Progenitor cell of endocrine pancreas (in vitro differentiated cells): ENCODE measurements around the gene TLR6. TPM values are rescaled to one million over a fixed set of nuclear protein-coding genes. Genes with fewer than 3 reads are reported as not detected.

Experiments used
- DNase-seq: peaks from one replicate; pipeline ENCODE4 v3.0.0; 2021; ENCODE audit warnings: low spot score; ENCODE audit not compliant: unreplicated experiment
- H3K27ac Mint-ChIP-seq: 2 replicates; pipeline ENCODE4 v1.8.0; 2021; ENCODE audit warnings: mild to moderate bottlenecking, moderate library complexity, mixed read lengths
- H3K27me3 Mint-ChIP-seq: 2 replicates; pipeline ENCODE4 v1.8.0; 2021; ENCODE audit warnings: mixed read lengths
- H3K36me3 Mint-ChIP-seq: 2 replicates; pipeline ENCODE4 v1.8.0; 2022; ENCODE audit warnings: mixed read lengths; ENCODE audit not compliant: insufficient read depth
- H3K4me1 Mint-ChIP-seq: 2 replicates; pipeline ENCODE4 v1.8.0; 2021; ENCODE audit warnings: low read depth, mixed read lengths
- H3K4me3 Mint-ChIP-seq: 2 replicates; pipeline ENCODE4 v1.8.0; 2021; ENCODE audit warnings: low read depth, mild to moderate bottlenecking, moderate library complexity, mixed read lengths
- H3K9me3 Mint-ChIP-seq: 2 replicates; pipeline ENCODE4 v1.8.0; 2021; ENCODE audit warnings: low read depth, mixed read lengths
- CTCF ChIP-seq: fragments of 200-600 bp; sonication (generic); IDR thresholded peaks from one replicate; pipeline ENCODE4 v1.5.0; 2021; ENCODE audit warnings: antibody characterized with exemption, mild to moderate bottlenecking; ENCODE audit not compliant: unreplicated experiment
- total RNA-seq: library from RNA; stranded (reverse); gene quantifications from 2 replicates; pipeline ENCODE4 v1.2.1, GENCODE V29; 2021

The TLR6 gene
- total RNA-seq, 1 donor from 2014 or later = 1.1 TPM

GRCh38 chr4:38866973-38867477, 10.4 kb upstream of the TLR6 start:
- H3K9me3 Mint-ChIP-seq = no peaks in the 10 kb centered on the region
- peak overlapping the region; percentile 44 for H3K27ac Mint-ChIP-seq
- no peak for TF ChIP-seq CTCF
- H3K4me1 Mint-ChIP-seq = peaks cover 17% of the 10 kb centered on the region
- no peak for DNase-seq
- H3K36me3 Mint-ChIP-seq = peaks cover 1% of the 10 kb centered on the region
- peak overlapping the region; percentile 80 for H3K4me3 Mint-ChIP-seq
- H3K27me3 Mint-ChIP-seq = peaks cover 10% of the 10 kb centered on the region

- peaks cover 17% of the 10 kb centered on the region for H3K4me1 Mint-ChIP-seq
- H3K9me3 Mint-ChIP-seq = no peaks in the 10 kb centered on the region
- no peak overlapping the region for H3K4me3 Mint-ChIP-seq
- no peaks in the 10 kb centered on the region for H3K36me3 Mint-ChIP-seq
- TF ChIP-seq CTCF = no peak
- DNase-seq = no peak
- H3K27ac Mint-ChIP-seq = no peak overlapping the region
- peaks cover 14% of the 10 kb centered on the region for H3K27me3 Mint-ChIP-seq
Measured at GRCh38 chr4:38865445-38865844, 8.8 kb upstream of the TLR6 start.

GRCh38 chr4:38861791-38862190, 5.2 kb upstream of the TLR6 start:
- no peak for DNase-seq
- H3K4me1 Mint-ChIP-seq = peaks cover 13% of the 10 kb centered on the region
- no peak for TF ChIP-seq CTCF
- H3K27me3 Mint-ChIP-seq = peaks cover 14% of the 10 kb centered on the region
- no peaks in the 10 kb centered on the region for H3K9me3 Mint-ChIP-seq
- H3K36me3 Mint-ChIP-seq = no peaks in the 10 kb centered on the region
- no peak overlapping the region for H3K27ac Mint-ChIP-seq
- no peak overlapping the region for H3K4me3 Mint-ChIP-seq

- no peaks in the 10 kb centered on the region for H3K36me3 Mint-ChIP-seq
- no peak overlapping the region for H3K27ac Mint-ChIP-seq
- TF ChIP-seq CTCF = peak; percentile 75
- H3K27me3 Mint-ChIP-seq = peaks cover 14% of the 10 kb centered on the region
- H3K4me1 Mint-ChIP-seq = peaks cover 17% of the 10 kb centered on the region
- H3K4me3 Mint-ChIP-seq = no peak overlapping the region
- peak; percentile 12 for DNase-seq
- no peaks in the 10 kb centered on the region for H3K9me3 Mint-ChIP-seq
Measured at GRCh38 chr4:38860788-38861424, 4.3 kb upstream of the TLR6 start.

GRCh38 chr4:38859501-38859900, 2.9 kb upstream of the TLR6 start:
- H3K4me1 Mint-ChIP-seq = peaks cover 13% of the 10 kb centered on the region
- no peak overlapping the region for H3K27ac Mint-ChIP-seq

More at GRCh38 chr4:38859501-38859900, 2.9 kb upstream of the TLR6 start:
- no peak overlapping the region for H3K4me3 Mint-ChIP-seq
- no peak for TF ChIP-seq CTCF
- H3K36me3 Mint-ChIP-seq = no peaks in the 10 kb centered on the region
- H3K9me3 Mint-ChIP-seq = no peaks in the 10 kb centered on the region
- DNase-seq = no peak
- H3K27me3 Mint-ChIP-seq = peaks cover 14% of the 10 kb centered on the region
